NT2/D1 (cell line): ENCODE measurements around the gene CTCF.

ENCODE experiments used
- SUZ12 ChIP-seq: IDR thresholded peaks from 2 replicates; pipeline ENCODE4 v1.6.1; 2011; ENCODE audit not compliant: insufficient read length, insufficient read depth; ENCODE audit errors: extremely low read depth
- YY1 ChIP-seq: IDR thresholded peaks from 2 replicates; pipeline ENCODE4 v1.6.1; 2011; ENCODE audit not compliant: insufficient read length, insufficient read depth
- ZNF274 ChIP-seq: IDR thresholded peaks from 2 replicates; pipeline ENCODE4 v1.6.1; 2011; ENCODE audit warnings: mild to moderate bottlenecking, low read depth, low read length

DNA sequence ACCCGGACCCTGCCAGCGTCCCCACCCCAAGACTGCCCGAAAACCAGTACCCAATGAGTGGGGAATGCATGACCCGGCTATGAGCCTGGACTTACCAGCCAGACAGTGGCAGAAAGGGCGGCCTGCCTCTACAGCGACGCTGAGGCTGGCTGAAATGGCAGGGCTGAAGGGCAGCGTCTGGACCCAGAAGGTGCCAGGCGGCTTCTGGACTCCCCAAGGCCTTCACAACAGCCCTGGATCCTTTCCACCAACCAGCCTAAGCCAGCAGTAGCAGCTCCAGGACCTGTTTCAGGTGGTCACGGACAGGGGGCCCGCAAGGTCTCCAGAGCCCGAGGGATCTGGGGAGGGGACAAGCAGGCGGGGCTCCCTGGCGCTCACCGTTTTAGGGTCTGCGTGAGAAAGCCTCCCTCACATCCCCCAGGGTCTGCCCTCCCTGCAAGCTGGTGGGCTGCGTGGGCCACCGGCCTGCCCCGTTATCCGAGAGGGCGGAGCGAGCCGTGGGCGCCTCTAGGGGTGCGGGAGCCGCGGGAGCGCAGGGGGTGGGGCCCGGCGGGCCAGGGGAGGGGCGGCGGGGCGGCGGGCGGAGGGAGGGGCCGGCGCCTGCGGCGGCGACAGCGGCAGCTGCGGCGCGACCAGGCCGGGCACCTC is 34.0 kb upstream of the CTCF start, which contains the start of gene RIPOR1:
- TF ChIP-seq YY1 (no peak), ZNF274 (no peak), SUZ12 (no peak)
